Calu3 (cell line): ENCODE data around the gene PIAS3. TPM values are rescaled to one million over a fixed set of nuclear protein-coding genes. Genes with fewer than 3 reads are reported as not detected.

Experiments used
- BruUV-seq: library from RNA; stranded (reverse); fragments of 400-500 nt; replicated peaks from 2 replicates; lab custom pipeline; 2021; lab: Mats Ljungman, UMichigan
- CTCF ChIA-PET: fragments of 300-600 bp; sonication (Branson Sonifier 250); formaldehyde crosslinking; loops from one replicate; lab custom pipeline; 2022; ENCODE audit warnings: antibody characterized with exemption; lab: Charles Lee
- DNase-seq: peaks from one replicate; pipeline ENCODE4 v3.0.0; 2022
- H3K27ac Mint-ChIP-seq: one replicate; pipeline ENCODE4 v1.8.0; 2022; ENCODE audit warnings: mixed read lengths; ENCODE audit not compliant: unreplicated experiment
- H3K27me3 Mint-ChIP-seq: one replicate; pipeline ENCODE4 v1.8.0; 2022; ENCODE audit warnings: mixed read lengths; ENCODE audit not compliant: unreplicated experiment
- H3K36me3 Mint-ChIP-seq: one replicate; pipeline ENCODE4 v1.8.0; 2022; ENCODE audit warnings: mild to moderate bottlenecking, moderate library complexity, mixed read lengths; ENCODE audit not compliant: insufficient read depth, unreplicated experiment
- H3K4me1 Mint-ChIP-seq: one replicate; pipeline ENCODE4 v1.8.0; 2022; ENCODE audit warnings: mild to moderate bottlenecking, low read depth, mixed read lengths; ENCODE audit not compliant: unreplicated experiment
- H3K4me3 Mint-ChIP-seq: one replicate; pipeline ENCODE4 v1.8.0; 2022; ENCODE audit warnings: mild to moderate bottlenecking, low read depth, moderate library complexity, mixed read lengths; ENCODE audit not compliant: unreplicated experiment
- H3K9me3 Mint-ChIP-seq: one replicate; pipeline ENCODE4 v1.8.0; 2022; ENCODE audit warnings: low read depth, mixed read lengths; ENCODE audit not compliant: unreplicated experiment
- intact Hi-C: fragments of 100-400 bp; cut with micrococcal nuclease; formaldehyde crosslinking; loops from one replicate; pipeline ENCODE4 v1.10.0; 2022; ENCODE audit not compliant: unreplicated experiment
- total RNA-seq: library from RNA; stranded (reverse); gene quantifications from 2 replicates; pipeline ENCODE4 v1.2.3, GENCODE V29; 2022
- TF ChIP-seq, protein P1 (sequence below): fragments of 200-600 bp; IDR thresholded peaks from one replicate; pipeline ENCODE4 v1.8.0; 2022; ENCODE audit warnings: antibody characterized with exemption; ENCODE audit not compliant: unreplicated experiment

PIAS3 gene
- total RNA-seq, 1 experiment from 2014 or later = 40.1 TPM

DNA sequence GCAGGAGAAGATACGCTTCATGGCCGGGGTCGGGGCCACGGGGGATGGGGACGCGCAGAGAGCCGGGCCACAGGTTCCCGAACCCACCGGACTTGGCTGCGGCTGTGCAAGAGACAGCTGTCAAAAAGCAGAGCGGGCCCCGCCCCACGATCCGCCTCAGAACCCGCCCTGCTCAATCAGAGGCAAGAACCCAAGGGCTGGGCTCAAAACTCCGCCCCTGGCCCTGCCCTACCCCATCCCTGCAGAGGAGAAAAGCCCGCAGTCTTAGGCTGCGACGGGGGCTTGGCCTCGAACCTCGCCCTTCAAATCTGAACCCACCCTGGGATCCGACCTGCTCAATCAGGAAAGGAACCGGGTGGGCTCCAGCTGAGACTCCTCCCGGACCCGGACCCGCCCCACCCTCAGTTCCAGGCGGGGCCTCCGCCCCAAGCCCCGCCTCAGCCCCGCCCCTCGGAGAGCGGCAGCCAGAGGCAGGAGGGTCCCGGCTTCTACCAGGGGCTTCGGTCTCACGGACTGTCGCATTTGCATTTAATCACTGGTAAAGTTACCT is 26.9 kb upstream of the PIAS3 start, which contains the start of gene ANKRD35:
Gene ANKRD35, minus strand, starts transcription at position 129 of the 550 bp plus-strand sequence. Its CDS starts 108 bp downstream, at position 21.
- CTCF ChIA-PET = interaction anchor here (0.7 to 1.9 kb wide), 3 partner anchors 27 to 72 kb away, joined by 3 to 8 read pairs (median 3); partner anchors contain the start of genes NUDT17 and PIAS3
- Mint-ChIP-seq H3K9me3 (no peaks in the 10 kb centered on the region), H3K4me3 (peak within 1 kb of the TSS; percentile 43), H3K36me3 (peaks cover 17% of the 10 kb centered on the region), H3K4me1 (peaks cover 52% of the 10 kb centered on the region), H3K27me3 (peaks cover 20% of the 10 kb centered on the region), H3K27ac (no peak within 1 kb of the TSS)
- BruUV-seq = no TSS peak
- intact Hi-C loops = loop anchor here (2.0 kb wide), 1 partner anchor 27 kb away; the partner anchor contains the start of gene PIAS3
- TF ChIP-seq, protein P1, sequence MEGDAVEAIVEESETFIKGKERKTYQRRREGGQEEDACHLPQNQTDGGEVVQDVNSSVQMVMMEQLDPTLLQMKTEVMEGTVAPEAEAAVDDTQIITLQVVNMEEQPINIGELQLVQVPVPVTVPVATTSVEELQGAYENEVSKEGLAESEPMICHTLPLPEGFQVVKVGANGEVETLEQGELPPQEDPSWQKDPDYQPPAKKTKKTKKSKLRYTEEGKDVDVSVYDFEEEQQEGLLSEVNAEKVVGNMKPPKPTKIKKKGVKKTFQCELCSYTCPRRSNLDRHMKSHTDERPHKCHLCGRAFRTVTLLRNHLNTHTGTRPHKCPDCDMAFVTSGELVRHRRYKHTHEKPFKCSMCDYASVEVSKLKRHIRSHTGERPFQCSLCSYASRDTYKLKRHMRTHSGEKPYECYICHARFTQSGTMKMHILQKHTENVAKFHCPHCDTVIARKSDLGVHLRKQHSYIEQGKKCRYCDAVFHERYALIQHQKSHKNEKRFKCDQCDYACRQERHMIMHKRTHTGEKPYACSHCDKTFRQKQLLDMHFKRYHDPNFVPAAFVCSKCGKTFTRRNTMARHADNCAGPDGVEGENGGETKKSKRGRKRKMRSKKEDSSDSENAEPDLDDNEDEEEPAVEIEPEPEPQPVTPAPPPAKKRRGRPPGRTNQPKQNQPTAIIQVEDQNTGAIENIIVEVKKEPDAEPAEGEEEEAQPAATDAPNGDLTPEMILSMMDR = no peak
- DNase-seq = peak; percentile 87

DNA sequence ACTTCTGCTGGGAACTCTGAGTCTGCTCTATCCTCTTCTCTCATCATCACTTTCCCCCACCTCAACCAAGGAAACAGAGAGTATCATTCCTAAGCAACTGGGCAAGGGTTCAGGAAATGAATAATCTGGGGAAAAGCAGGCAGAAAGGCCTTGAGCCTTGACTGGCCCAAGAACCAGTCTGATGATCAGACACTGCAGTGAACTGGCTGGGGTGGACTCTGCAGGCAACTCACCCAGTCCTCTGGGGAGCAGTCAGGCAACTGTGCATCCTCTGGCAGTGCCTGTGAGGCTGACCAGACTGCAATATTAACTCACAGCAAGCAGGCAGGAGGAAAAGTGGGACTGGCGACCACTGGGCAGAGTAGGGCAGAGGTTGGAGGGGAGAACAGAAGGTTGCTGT is 25.8 kb upstream of the PIAS3 start:
- Mint-ChIP-seq H3K4me1 (peaks cover 50% of the 10 kb centered on the region), H3K27me3 (peaks cover 20% of the 10 kb centered on the region), H3K36me3 (peaks cover 17% of the 10 kb centered on the region), H3K27ac (no peak overlapping the region), H3K9me3 (no peaks in the 10 kb centered on the region), H3K4me3 (peak overlapping the region; percentile 43)
- CTCF ChIA-PET = no interaction called here
- no TSS peak for BruUV-seq
- intact Hi-C loops = no loop called here
- TF ChIP-seq, protein P1 = no peak
- no peak for DNase-seq

DNA sequence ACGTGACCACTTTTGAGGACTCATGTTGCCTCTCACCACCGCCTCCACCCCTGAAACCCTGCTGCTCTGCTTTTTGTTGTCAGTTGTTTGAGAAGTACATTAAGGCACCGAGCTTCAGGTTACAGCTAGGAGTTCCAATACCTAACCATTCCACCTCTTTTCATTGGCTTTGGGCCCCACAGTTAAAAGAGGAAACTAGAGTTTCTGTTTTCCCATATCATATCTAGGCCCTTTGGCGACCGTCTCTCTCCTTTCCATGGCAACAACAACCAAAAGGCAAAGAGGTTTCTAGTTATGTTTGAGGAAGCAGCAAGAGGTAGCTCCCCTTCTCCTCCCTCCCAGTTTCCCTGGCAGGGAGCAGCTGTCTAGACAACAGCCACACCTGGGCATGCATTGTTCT is 20.9 kb upstream of the PIAS3 start:
- no peak for DNase-seq
- H3K27me3 Mint-ChIP-seq = peaks cover 9% of the 10 kb centered on the region
- CTCF ChIA-PET = interaction anchor here (1.0 to 2.2 kb wide), 3 partner anchors 12 to 34 kb away, joined by 4 to 9 read pairs (median 5); partner anchors contain the start of genes NUDT17 and PIAS3
- peaks cover 6% of the 10 kb centered on the region for H3K36me3 Mint-ChIP-seq
- TF ChIP-seq, protein P1 = no peak
- no peak overlapping the region for H3K4me3 Mint-ChIP-seq
- peaks cover 44% of the 10 kb centered on the region for H3K4me1 Mint-ChIP-seq
- BruUV-seq = no TSS peak
- intact Hi-C loops = no loop called here
- no peaks in the 10 kb centered on the region for H3K9me3 Mint-ChIP-seq
- no peak overlapping the region for H3K27ac Mint-ChIP-seq

DNA sequence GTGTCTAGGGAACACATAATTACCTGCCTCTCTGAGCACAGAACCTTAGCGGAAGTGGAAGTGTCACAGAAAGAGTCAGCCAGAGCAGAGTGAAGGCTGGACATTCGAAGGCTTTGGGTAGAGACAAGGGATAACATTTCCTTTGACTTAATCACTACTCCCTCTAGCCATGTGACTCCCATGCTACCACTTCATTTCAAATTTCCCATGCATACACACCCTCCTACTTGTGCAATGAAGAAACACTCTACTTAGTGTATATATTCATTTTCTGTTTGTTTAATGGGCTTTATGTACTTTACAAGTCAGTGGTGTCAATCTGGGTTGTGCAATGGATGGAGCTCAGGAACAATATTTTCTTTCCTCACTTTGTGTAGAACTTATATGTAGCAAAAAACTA is 19.8 kb upstream of the PIAS3 start:
- DNase-seq = no peak
- H3K27ac Mint-ChIP-seq = no peak overlapping the region
- peaks cover 6% of the 10 kb centered on the region for H3K36me3 Mint-ChIP-seq
- H3K27me3 Mint-ChIP-seq = peaks cover 6% of the 10 kb centered on the region
- intact Hi-C loops = no loop called here
- TF ChIP-seq, protein P1 = no peak
- peaks cover 40% of the 10 kb centered on the region for H3K4me1 Mint-ChIP-seq
- H3K4me3 Mint-ChIP-seq = no peak overlapping the region
- CTCF ChIA-PET = interaction anchor here (1.7 to 2.0 kb wide), 3 partner anchors 9 to 19 kb away, joined by 4 to 10 read pairs (median 10); partner anchors contain the start of gene PIAS3
- no peaks in the 10 kb centered on the region for H3K9me3 Mint-ChIP-seq
- BruUV-seq = no TSS peak
